Measurements from ENCODE around the gene ZC3H13.

Gene ZC3H13

DNA sequence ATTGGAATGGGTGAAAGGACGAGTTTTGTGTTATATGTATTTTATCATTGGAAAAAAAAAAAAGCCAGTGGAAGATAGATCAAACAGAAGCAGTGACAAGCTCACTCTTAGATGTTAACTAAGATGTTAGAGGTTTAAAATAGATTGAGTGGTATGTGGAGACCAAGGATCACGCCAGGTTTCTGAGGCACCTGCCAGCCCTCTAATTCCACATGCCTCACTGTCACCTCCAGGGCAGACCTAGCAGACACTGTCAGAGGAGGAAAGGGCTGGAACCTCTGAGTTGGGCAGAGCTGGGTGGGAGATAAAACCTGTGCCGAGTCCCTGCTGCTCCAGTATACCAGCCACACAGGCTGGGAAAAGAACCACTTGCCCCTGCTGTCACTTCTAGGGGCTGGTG is 143.5 kb downstream of the ZC3H13 start:
- no peak for DNase-seq (ENCODE audit: extremely low read depth in 1 of 2, low read depth in 1 of 2)

DNA sequence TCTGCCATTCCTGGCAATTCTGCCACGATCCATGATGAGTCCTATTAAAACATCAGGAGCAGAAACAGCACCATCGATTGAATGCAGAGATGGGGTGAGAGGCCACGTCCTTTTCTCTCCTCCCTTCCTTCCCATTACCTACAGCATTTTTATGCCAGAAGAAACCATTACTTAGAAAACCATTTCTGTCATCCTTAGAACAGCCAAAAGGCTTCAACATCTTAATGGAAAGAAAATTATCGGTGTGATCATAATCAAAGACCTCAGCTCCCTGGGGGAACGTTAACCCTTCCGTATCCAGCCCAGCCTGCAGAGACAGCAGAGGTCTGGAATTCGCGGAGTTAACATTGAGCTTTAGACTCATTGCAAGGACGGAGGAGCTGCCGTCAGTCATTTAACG is 145.0 kb downstream of the ZC3H13 start:
- no peak for DNase-seq (ENCODE audit: extremely low read depth in 1 of 2, low read depth in 1 of 2)

Measured in activated CD8-positive, alpha-beta memory T cell treated with anti-CD3 and anti-CD28 coated beads for 1 hour (primary cell).